Measurements from ENCODE around the gene ELP4.

Gene ELP4

GRCh38 chr11:31509051-31509428, 527 bp upstream of the ELP4 start:
- peaks cover 29% of the 10 kb centered on the region; the same call in 1 of the 2 replicates for H3K79me2 ChIP-seq (ENCODE audit: insufficient read depth, low read depth)
- H3K27me3 ChIP-seq (ENCODE audit: insufficient read depth, low read depth): no peaks in the 10 kb centered on the region
- H3K9ac ChIP-seq: peak overlapping the region; percentile 89; the same call in 1 of the 2 replicates
- H3K4me3 ChIP-seq (IDR thresholded peaks at IDR 0.05; ENCODE audit: insufficient read depth, low read depth, low read length): peak overlapping the region; percentile 63
- H3K4me1 ChIP-seq (ENCODE audit: low read depth, poor library complexity, severe bottlenecking): peaks cover 10% of the 10 kb centered on the region
- no peaks in the 10 kb centered on the region for H4K20me1 ChIP-seq (ENCODE audit: insufficient read depth)
- no peak for TF ChIP-seq CTCF (conservative IDR thresholded peaks at IDR 0.05; ENCODE audit: low read depth, low read length)
- peak overlapping the region; percentile 93 for H2AFZ ChIP-seq (ENCODE audit: low read depth)
- peak overlapping the region; percentile 53 for H3K4me2 ChIP-seq
- H3K36me3 ChIP-seq (ENCODE audit: insufficient read depth): no peaks in the 10 kb centered on the region
- H3K27ac ChIP-seq: peak overlapping the region; percentile 72; the same call in 1 of the 2 replicates

GRCh38 chr11:31512117-31512516, 2.5 kb downstream of the ELP4 start:
- Histone ChIP-seq H3K36me3 (ENCODE audit: insufficient read depth) (no peaks in the 10 kb centered on the region), H3K79me2 (ENCODE audit: insufficient read depth, low read depth) (peaks cover 29% of the 10 kb centered on the region; the same call in 1 of the 2 replicates), H3K9ac (no peak overlapping the region), H3K4me3 (IDR thresholded peaks at IDR 0.05; ENCODE audit: insufficient read depth, low read depth, low read length) (no peak overlapping the region), H3K27me3 (ENCODE audit: insufficient read depth, low read depth) (no peaks in the 10 kb centered on the region), H3K4me1 (ENCODE audit: low read depth, poor library complexity, severe bottlenecking) (peaks cover 10% of the 10 kb centered on the region), H3K27ac (no peak overlapping the region), H4K20me1 (ENCODE audit: insufficient read depth) (no peaks in the 10 kb centered on the region), H3K4me2 (no peak overlapping the region), H2AFZ (ENCODE audit: low read depth) (no peak overlapping the region)
- TF ChIP-seq CTCF (conservative IDR thresholded peaks at IDR 0.05; ENCODE audit: low read depth, low read length): no peak

GRCh38 chr11:31521497-31522150, 12.1 kb downstream of the ELP4 start:
- H3K79me2 ChIP-seq (ENCODE audit: insufficient read depth, low read depth): no peaks in the 10 kb centered on the region
- no peak for TF ChIP-seq CTCF (conservative IDR thresholded peaks at IDR 0.05; ENCODE audit: low read depth, low read length)

GRCh38 chr11:31529189-31529588, 19.6 kb downstream of the ELP4 start:
- Histone ChIP-seq H3K36me3 (ENCODE audit: insufficient read depth) (no peaks in the 10 kb centered on the region), H3K27me3 (ENCODE audit: insufficient read depth, low read depth) (no peaks in the 10 kb centered on the region), H4K20me1 (ENCODE audit: insufficient read depth) (no peaks in the 10 kb centered on the region), H2AFZ (ENCODE audit: low read depth) (no peak overlapping the region), H3K4me1 (ENCODE audit: low read depth, poor library complexity, severe bottlenecking) (peaks cover 18% of the 10 kb centered on the region), H3K79me2 (ENCODE audit: insufficient read depth, low read depth) (no peaks in the 10 kb centered on the region), H3K4me2 (peak overlapping the region; percentile 19; the same call in 1 of the 2 replicates), H3K9ac (no peak overlapping the region), H3K27ac (no peak overlapping the region), H3K4me3 (IDR thresholded peaks at IDR 0.05; ENCODE audit: insufficient read depth, low read depth, low read length) (no peak overlapping the region)
- no peak for TF ChIP-seq CTCF (conservative IDR thresholded peaks at IDR 0.05; ENCODE audit: low read depth, low read length)

More at GRCh38 chr11:31521497-31522150, 12.1 kb downstream of the ELP4 start:
- no peak overlapping the region for H2AFZ ChIP-seq (ENCODE audit: low read depth)
- H3K4me1 ChIP-seq (ENCODE audit: low read depth, poor library complexity, severe bottlenecking): no peaks in the 10 kb centered on the region
- no peak overlapping the region for H3K4me2 ChIP-seq
- no peak overlapping the region for H3K9ac ChIP-seq
- no peaks in the 10 kb centered on the region for H3K27me3 ChIP-seq (ENCODE audit: insufficient read depth, low read depth)
- no peak overlapping the region for H3K27ac ChIP-seq
- no peak overlapping the region for H3K4me3 ChIP-seq (IDR thresholded peaks at IDR 0.05; ENCODE audit: insufficient read depth, low read depth, low read length)
- no peaks in the 10 kb centered on the region for H4K20me1 ChIP-seq (ENCODE audit: insufficient read depth)
- no peaks in the 10 kb centered on the region for H3K36me3 ChIP-seq (ENCODE audit: insufficient read depth)

Data from KMS-11 (cell line).